Vagina (tissue), 2 donors: ENCODE measurements around the gene IGFBP6.

Experiments
- POLR2A ChIP-seq, 2 donors: fragments of 450-650 bp; IDR thresholded peaks; one replicate each; pipeline ENCODE4 v1.6.1; 2017; ENCODE audit warnings: antibody characterized with exemption in 2 of 2, mild to moderate bottlenecking in 2 of 2, moderate library complexity in 2 of 2
- TF ChIP-seq, protein P1 (sequence below), 3 experiments: fragments of 450-650 bp in 2 of 3; fragments of 200-600 bp in 1 of 3; sonication (generic) in 1 of 3; IDR thresholded peaks; one replicate each; pipeline ENCODE4 v1.5.1; 2017 to 2019; ENCODE audit warnings: antibody characterized with exemption in 3 of 3, mild to moderate bottlenecking in 2 of 3, moderate library complexity in 2 of 3

DNA sequence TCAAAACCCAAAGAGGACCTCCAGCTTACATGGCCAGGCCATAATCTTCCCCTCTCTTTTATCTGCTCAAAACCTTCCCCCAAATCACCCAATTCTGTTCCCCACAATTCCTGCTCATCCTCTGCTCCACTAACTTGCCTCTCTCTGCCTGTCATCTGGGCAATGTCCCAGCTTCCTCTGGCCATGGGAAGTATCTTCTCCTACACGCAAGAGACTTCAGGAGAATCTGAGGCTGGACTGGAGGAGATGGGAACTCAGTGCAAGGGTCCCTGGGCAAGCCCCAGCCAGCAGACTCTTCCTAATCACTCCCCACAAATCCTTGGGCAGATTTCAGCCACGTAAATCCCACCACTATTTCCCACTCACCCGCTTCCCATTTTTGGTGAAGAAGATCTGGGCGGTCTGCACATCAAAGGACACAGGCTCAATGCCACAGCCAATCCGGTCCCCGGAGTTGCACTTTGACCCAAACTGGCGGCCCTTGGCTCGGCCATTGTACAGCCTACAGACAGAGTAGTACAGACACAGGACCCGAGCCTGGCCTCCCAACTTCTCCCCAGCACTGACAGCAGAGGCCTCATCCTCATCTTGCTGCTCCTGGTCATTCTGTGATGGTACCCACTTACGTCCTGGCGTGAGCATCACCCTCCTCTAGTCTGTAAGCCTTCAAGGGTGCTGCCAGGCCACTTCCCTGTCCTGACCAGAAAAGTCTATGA lies 23.0 kb upstream of the IGFBP6 start:
- TF ChIP-seq, protein P1, sequence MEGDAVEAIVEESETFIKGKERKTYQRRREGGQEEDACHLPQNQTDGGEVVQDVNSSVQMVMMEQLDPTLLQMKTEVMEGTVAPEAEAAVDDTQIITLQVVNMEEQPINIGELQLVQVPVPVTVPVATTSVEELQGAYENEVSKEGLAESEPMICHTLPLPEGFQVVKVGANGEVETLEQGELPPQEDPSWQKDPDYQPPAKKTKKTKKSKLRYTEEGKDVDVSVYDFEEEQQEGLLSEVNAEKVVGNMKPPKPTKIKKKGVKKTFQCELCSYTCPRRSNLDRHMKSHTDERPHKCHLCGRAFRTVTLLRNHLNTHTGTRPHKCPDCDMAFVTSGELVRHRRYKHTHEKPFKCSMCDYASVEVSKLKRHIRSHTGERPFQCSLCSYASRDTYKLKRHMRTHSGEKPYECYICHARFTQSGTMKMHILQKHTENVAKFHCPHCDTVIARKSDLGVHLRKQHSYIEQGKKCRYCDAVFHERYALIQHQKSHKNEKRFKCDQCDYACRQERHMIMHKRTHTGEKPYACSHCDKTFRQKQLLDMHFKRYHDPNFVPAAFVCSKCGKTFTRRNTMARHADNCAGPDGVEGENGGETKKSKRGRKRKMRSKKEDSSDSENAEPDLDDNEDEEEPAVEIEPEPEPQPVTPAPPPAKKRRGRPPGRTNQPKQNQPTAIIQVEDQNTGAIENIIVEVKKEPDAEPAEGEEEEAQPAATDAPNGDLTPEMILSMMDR (IDR thresholded peaks at IDR 0.05) = no peak
- no peak for TF ChIP-seq POLR2A (IDR thresholded peaks at IDR 0.05)
